Stimulated activated CD8-positive, alpha-beta memory T cell treated with anti-CD3 and anti-CD28 coated beads, Interleukin-12 subunit alpha, Interleukin-12 subunit beta, amount 100 ng/mL, for 4 hours (primary cell): Measurements from ENCODE around the gene GPR63.

Experiments
- DNase-seq: peaks from one replicate; pipeline ENCODE4 v3.0.0-alpha.2; 2020; ENCODE audit warnings: low read depth

The GPR63 gene

GRCh38 chr6:96749891-96750290 lies 87.4 kb downstream of the GPR63 start:
- no peak for DNase-seq
